H1 (cell line): ENCODE data around the gene ABI2. TPM values are rescaled to one million over a fixed set of nuclear protein-coding genes. Genes with fewer than 3 reads are reported as not detected.

Source experiments
- BCL11A ChIP-seq, 2 experiments: IDR thresholded peaks; one replicate each; pipeline ENCODE4 v1.6.1; 2011; ENCODE audit warnings: low read depth in 2 of 2, low read length in 2 of 2, mild to moderate bottlenecking in 2 of 2
- CHD1 ChIP-seq: IDR thresholded peaks from 2 replicates; pipeline ENCODE4 v1.6.1; 2012; ENCODE audit warnings: low read depth, low read length, improper control_type of control experiment
- CREB1 ChIP-seq: IDR thresholded peaks from 2 replicates; pipeline ENCODE4 v1.6.1; 2012; ENCODE audit warnings: inconsistent platforms
- EGR1 ChIP-seq: IDR thresholded peaks from 2 replicates; pipeline ENCODE4 v1.6.1; 2011; ENCODE audit warnings: low read depth, low read length, borderline replicate concordance
- HDAC2 ChIP-seq, 2 experiments: fragments of 300-600 bp in 1 of 2; sonication (generic) in 1 of 2; IDR thresholded peaks; 2 replicates each; pipeline ENCODE4 v1.6.1; 2011 to 2012; ENCODE audit warnings: low read depth in 2 of 2, low read length in 2 of 2, mild to moderate bottlenecking in 2 of 2, moderate library complexity in 2 of 2, borderline replicate concordance in 1 of 2, inconsistent platforms in 1 of 2
- KDM1A ChIP-seq: fragments of 200-600, 300-600 bp; sonication (generic); IDR thresholded peaks from 2 replicates; pipeline ENCODE4 v1.7.1; 2016; ENCODE audit warnings: mild to moderate bottlenecking, low read length, borderline replicate concordance
- KDM5A ChIP-seq: fragments of 200-600 bp; IDR thresholded peaks from 2 replicates; pipeline ENCODE4 v1.7.1; 2012; ENCODE audit warnings: mild to moderate bottlenecking, low read length, inconsistent platforms, mixed read lengths
- POLR2A ChIP-seq, 2 experiments: IDR thresholded peaks; 1 replicate in 1 of 2; 2 replicates in 1 of 2; pipeline ENCODE4 v1.6.1; 2011; ENCODE audit warnings: low read depth in 2 of 2, low read length in 2 of 2, mild to moderate bottlenecking in 2 of 2; ENCODE audit errors: control extremely low read depth in 1 of 2
- RAD21 ChIP-seq, 2 experiments: IDR thresholded peaks in 1 of 2; conservative IDR thresholded peaks in 1 of 2; 2 replicates each; pipeline ENCODE4 v1.6.1; 2011; ENCODE audit warnings: low read depth in 2 of 2, low read length in 2 of 2, improper control_type of control experiment in 1 of 2, inconsistent platforms in 1 of 2, mild to moderate bottlenecking in 1 of 2, moderate library complexity in 1 of 2
- RNF2 ChIP-seq: fragments of 200-900, 300-1000 bp; sonication (generic); IDR thresholded peaks from 2 replicates; pipeline ENCODE4 v1.7.1; 2016; ENCODE audit warnings: borderline replicate concordance, low read depth, mild to moderate bottlenecking, antibody characterized with exemption, low read length; ENCODE audit not compliant: poor library complexity, severe bottlenecking; ENCODE audit errors: missing control alignments
- SRF ChIP-seq: IDR thresholded peaks from 2 replicates; pipeline ENCODE4 v1.6.1; 2011; ENCODE audit warnings: mild to moderate bottlenecking, low read depth, low read length, moderate library complexity
- TAF1 ChIP-seq: IDR thresholded peaks from 2 replicates; pipeline ENCODE4 v1.6.1; 2011; ENCODE audit warnings: mild to moderate bottlenecking, low read depth, low read length
- TAF7 ChIP-seq: optimal IDR thresholded peaks from 2 replicates; pipeline ENCODE3; 2011; ENCODE audit warnings: low read depth, mild to moderate bottlenecking, inconsistent platforms, low read length, moderate library complexity, borderline replicate concordance
- ZNF274 ChIP-seq: IDR thresholded peaks from 2 replicates; pipeline ENCODE4 v1.7.0; 2012; ENCODE audit warnings: low read length, borderline replicate concordance; ENCODE audit errors: extremely low read depth
- polyA plus RNA-seq, 7 experiments: library from polyadenylated mRNA; depleted of rRNA in 3 of 7; stranded (reverse) in 5 of 7; unstranded in 2 of 7; fragments of >200 nt in 5 of 7; fragments of 200-250 nt in 2 of 7; gene quantifications; 1 replicate in 5 of 7; 2 replicates in 1 of 7; 4 replicates in 1 of 7; pipeline versions ENCODE4 v1.2.1 to v1.2.3, GENCODE V29; 2011 to 2013; ENCODE audit warnings: missing spikeins in 2 of 7, mixed read lengths in 2 of 7
- total RNA-seq: library from RNA; stranded (reverse); fragmentation: NEBNext Ultra II Directional; extraction: Animal tissue kit (Norgen Biotek cat#: 25700); gene quantifications from 2 replicates; pipeline ENCODE4 v1.2.1, GENCODE V29; 2021
- TF ChIP-seq, protein P1 (sequence below): IDR thresholded peaks from 2 replicates; pipeline ENCODE4 v1.6.1; 2012; ENCODE audit warnings: inconsistent platforms

Gene ABI2
- total and polyA plus RNA-seq, 2 of the 8 experiments (the other 6 are each of a cell fraction or from before 2014, with no cell fraction given), result 62.3 to 118 TPM

DNA sequence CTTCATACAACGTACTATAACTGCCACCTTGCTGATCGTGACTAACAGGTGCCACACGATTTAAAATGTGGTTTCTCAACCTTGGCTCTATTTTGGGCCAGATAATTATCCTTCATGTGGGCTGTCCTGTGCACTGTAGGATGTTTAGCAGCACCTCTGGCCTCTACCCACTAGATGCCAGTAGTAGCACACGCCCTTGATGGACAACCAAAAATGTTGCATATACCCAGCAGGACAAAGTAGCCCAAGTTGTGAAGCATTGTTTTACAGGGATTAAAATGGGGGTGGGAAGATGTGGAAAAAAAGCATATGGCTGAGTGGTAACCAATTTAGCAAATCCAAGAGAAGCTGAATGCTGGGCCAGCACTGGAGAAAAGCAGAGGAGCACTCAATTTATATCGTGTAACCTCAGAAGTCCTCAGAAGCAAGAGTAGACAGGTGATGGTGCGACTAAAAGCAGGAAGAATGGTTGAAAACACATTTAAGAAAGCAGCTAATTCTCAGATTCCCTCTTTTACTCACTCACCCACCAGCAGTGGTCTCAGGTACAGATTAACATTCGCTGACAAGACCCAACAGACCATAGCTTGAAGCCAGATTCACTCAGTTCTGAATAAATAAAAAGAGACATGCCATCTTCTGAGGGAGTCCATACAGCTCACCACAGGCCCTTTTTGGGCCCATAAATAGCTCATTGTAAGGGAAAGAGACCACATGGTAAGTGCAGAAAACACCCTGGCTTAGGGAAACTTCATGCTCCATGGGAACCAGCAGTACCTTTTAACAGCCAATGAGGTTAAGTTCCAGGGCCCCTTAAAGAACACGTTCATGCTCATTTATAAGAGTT lies 156.3 kb downstream of the ABI2 start (continued):
- TF ChIP-seq KDM1A, result no peak
- peak; percentile 93 for TF ChIP-seq RAD21 (IDR thresholded peaks at IDR 0.05 in 1 of 2, conservative IDR thresholded peaks at IDR 0.05 in 1 of 2; ENCODE audit: low read depth in 2 of 2, low read length in 2 of 2)
- TF ChIP-seq EGR1, result no peak
- TF ChIP-seq CHD1, result no peak
- no peak for TF ChIP-seq HDAC2 (IDR thresholded peaks at IDR 0.05; ENCODE audit: borderline replicate concordance in 1 of 2, low read depth in 2 of 2, low read length in 2 of 2)
- no peak for TF ChIP-seq POLR2A (IDR thresholded peaks at IDR 0.05; ENCODE audit: control extremely low read depth in 1 of 2, low read depth in 2 of 2, low read length in 2 of 2)
- no peak for TF ChIP-seq SRF
- TF ChIP-seq, protein P1, sequence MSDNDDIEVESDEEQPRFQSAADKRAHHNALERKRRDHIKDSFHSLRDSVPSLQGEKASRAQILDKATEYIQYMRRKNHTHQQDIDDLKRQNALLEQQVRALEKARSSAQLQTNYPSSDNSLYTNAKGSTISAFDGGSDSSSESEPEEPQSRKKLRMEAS, result no peak
- TF ChIP-seq TAF1, result no peak
- TF ChIP-seq BCL11A (IDR thresholded peaks at IDR 0.05; ENCODE audit: low read depth in 2 of 2, low read length in 2 of 2), result no peak
- no peak for TF ChIP-seq KDM5A
- TF ChIP-seq ZNF274, result no peak
- TF ChIP-seq RNF2, result no peak
- TF ChIP-seq CREB1, result no peak
- no peak for TF ChIP-seq TAF7
